ENCODE results near the gene JPT2. TPM values are rescaled to one million over a fixed set of nuclear protein-coding genes. Genes with fewer than 3 reads are reported as not detected.

JPT2 gene
- total RNA-seq, 1 experiment from 2014 or later, result 150 TPM

GRCh38 chr16:1688807-1689560 lies 10.9 kb downstream of the JPT2 start:
- no peaks in the 10 kb centered on the region for H3K27me3 Mint-ChIP-seq (ENCODE audit: low read depth)
- CTCF ChIA-PET, result interaction anchor here (1.0 kb wide), 1 partner anchor 17 kb away, joined by 6 read pairs; the partner anchor contains the start of gene MAPK8IP3
- peaks cover 84% of the 10 kb centered on the region for H3K36me3 Mint-ChIP-seq
- H3K27ac Mint-ChIP-seq, result no peak overlapping the region; the same call in 1 of the 2 replicates
- ATAC-seq (no peak), DNase-seq (ENCODE audit: low spot score) (no peak)
- no peak overlapping the region for H3K4me3 Mint-ChIP-seq
- POLR2A ChIA-PET, result interaction anchor here (0.8 kb wide), 1 partner anchor 98 kb away, joined by 3 read pairs; no protein-coding TSS in a partner anchor
- no peaks in the 10 kb centered on the region for H3K9me3 Mint-ChIP-seq
- no peaks in the 10 kb centered on the region for H3K4me1 Mint-ChIP-seq
- no peak for TF ChIP-seq ZNF138 (CRISPR knock-in tag; conservative IDR thresholded peaks at IDR 0.05)
- TF ChIP-seq NR3C1 (CRISPR knock-in tag; conservative IDR thresholded peaks at IDR 0.05; ENCODE audit: low read depth), result no peak
- TF ChIP-seq USF1 (CRISPR knock-in tag; IDR thresholded peaks at IDR 0.05), result no peak
- no peak for TF ChIP-seq CTCF (IDR thresholded peaks at IDR 0.05)
- peak; percentile 31; the same call in 1 of the 2 replicates for TF ChIP-seq GABPB1 (CRISPR knock-in tag; IDR thresholded peaks at IDR 0.05)

- ATAC-seq (no peak), DNase-seq (ENCODE audit: low spot score) (no peak)
- no peak overlapping the region for H3K4me3 Mint-ChIP-seq
- no peaks in the 10 kb centered on the region for H3K9me3 Mint-ChIP-seq
- TF ChIP-seq NFATC4 (CRISPR knock-in tag; IDR thresholded peaks at IDR 0.05), result no peak
- TF ChIP-seq ZNF263 (CRISPR knock-in tag; IDR thresholded peaks at IDR 0.05; ENCODE audit: low read depth), result no peak
- TF ChIP-seq CDX4 (CRISPR knock-in tag; IDR thresholded peaks at IDR 0.05; ENCODE audit: borderline replicate concordance), result no peak
- TF ChIP-seq NFE2L1 (CRISPR knock-in tag; IDR thresholded peaks at IDR 0.05), result no peak
- TF ChIP-seq FOXJ3 (CRISPR knock-in tag; IDR thresholded peaks at IDR 0.05; ENCODE audit: borderline replicate concordance), result no peak
- no peak for TF ChIP-seq ATF6 (CRISPR knock-in tag; IDR thresholded peaks at IDR 0.05)
- TF ChIP-seq ATF1 (CRISPR knock-in tag; IDR thresholded peaks at IDR 0.05), result no peak
- TF ChIP-seq PRRX2 (CRISPR knock-in tag; IDR thresholded peaks at IDR 0.05), result no peak
- no peak for TF ChIP-seq CREB1 (CRISPR knock-in tag; IDR thresholded peaks at IDR 0.05)
- TF ChIP-seq ATF2 (CRISPR knock-in tag; IDR thresholded peaks at IDR 0.05; ENCODE audit: borderline replicate concordance, low read depth), result no peak
- TF ChIP-seq ZSCAN18 (CRISPR knock-in tag; IDR thresholded peaks at IDR 0.05), result no peak
- no peak for TF ChIP-seq HMGA2 (CRISPR knock-in tag; IDR thresholded peaks at IDR 0.05)
- no peak for TF ChIP-seq CBFB (CRISPR knock-in tag; IDR thresholded peaks at IDR 0.05; ENCODE audit: low read depth)
- TF ChIP-seq ESRRA (CRISPR knock-in tag; IDR thresholded peaks at IDR 0.05; ENCODE audit: borderline replicate concordance), result no peak
- no peak for TF ChIP-seq ZNF396 (CRISPR knock-in tag; IDR thresholded peaks at IDR 0.05; ENCODE audit: borderline replicate concordance)
- TF ChIP-seq MYBL2 (CRISPR knock-in tag; IDR thresholded peaks at IDR 0.05), result no peak
- no peak for TF ChIP-seq ERG (CRISPR knock-in tag; IDR thresholded peaks at IDR 0.05)
- no peak for TF ChIP-seq JUN (CRISPR knock-in tag; IDR thresholded peaks at IDR 0.05)
- no peak overlapping the region for H3K27ac Mint-ChIP-seq
- ChIA-PET POLR2A (interaction anchor here (0.8 kb wide), 1 partner anchor 98 kb away, joined by 3 read pairs; no protein-coding TSS in a partner anchor), CTCF (interaction anchor here (1.0 kb wide), 1 partner anchor 16 kb away, joined by 6 read pairs; the partner anchor contains the start of gene MAPK8IP3)
- peaks cover 87% of the 10 kb centered on the region for H3K36me3 Mint-ChIP-seq
- no peaks in the 10 kb centered on the region for H3K27me3 Mint-ChIP-seq (ENCODE audit: low read depth)
- no peaks in the 10 kb centered on the region for H3K4me1 Mint-ChIP-seq
Measured at GRCh38 chr16:1689853-1690252, 11.8 kb downstream of the JPT2 start.

Measured in WTC11 (cell line).